Lung (tissue), 12 donors: ENCODE results near the gene ARID5B. TPM values are rescaled to one million over a fixed set of nuclear protein-coding genes. Genes with fewer than 3 reads are reported as not detected.

Experiments used
- ATAC-seq: fragments of 200-7000 bp; cut with Tn5 transposase; one replicate; pipeline ENCODE4 v1.9.1; 2020; ENCODE audit warnings: moderate number of reproducible peaks; ENCODE audit not compliant: insufficient read depth, low FRiP score
- DNase-seq, 3 donors: peaks; one replicate each; pipeline ENCODE4 v3.0.0-alpha.2; 2013 to 2017
- H3K27ac ChIP-seq, 2 donors: one replicate each; pipeline ENCODE4 v1.5.1; 2013; ENCODE audit warnings: mild to moderate bottlenecking in 2 of 2, moderate library complexity in 2 of 2, control low read depth in 1 of 2, inconsistent platforms in 1 of 2, low read depth in 1 of 2, low read length in 1 of 2
- H3K27me3 ChIP-seq, 3 donors: one replicate each; pipeline ENCODE4 v1.5.1; 2013; ENCODE audit warnings: low read length in 2 of 3; ENCODE audit not compliant: control insufficient read depth in 3 of 3, insufficient read depth in 3 of 3
- H3K36me3 ChIP-seq, 4 donors: one replicate each; pipeline ENCODE4 v1.5.1; 2013; ENCODE audit warnings: low read length in 4 of 4, mild to moderate bottlenecking in 1 of 4, moderate library complexity in 1 of 4; ENCODE audit not compliant: control insufficient read depth in 4 of 4, insufficient read depth in 4 of 4
- H3K4me1 ChIP-seq, 5 donors: one replicate each; pipeline ENCODE4 v1.5.1; 2013; ENCODE audit warnings: low read length in 5 of 5, mild to moderate bottlenecking in 2 of 5, moderate library complexity in 1 of 5; ENCODE audit not compliant: control insufficient read depth in 5 of 5, insufficient read depth in 5 of 5
- H3K4me3 ChIP-seq: one replicate; pipeline ENCODE4 v1.5.1; 2013; ENCODE audit warnings: mild to moderate bottlenecking, control low read depth, moderate library complexity
- H3K9ac ChIP-seq, 2 donors: one replicate each; pipeline ENCODE4 v1.5.1; 2013; ENCODE audit warnings: low read length in 2 of 2, control low read depth in 1 of 2; ENCODE audit not compliant: insufficient read depth in 1 of 2
- H3K9me3 ChIP-seq, 4 donors: one replicate each; pipeline ENCODE4 v1.5.1; 2013; ENCODE audit warnings: low read length in 3 of 4, mild to moderate bottlenecking in 1 of 4, moderate library complexity in 1 of 4; ENCODE audit not compliant: control insufficient read depth in 4 of 4, insufficient read depth in 3 of 4
- CTCF ChIP-seq: IDR thresholded peaks from 2 replicates; pipeline ENCODE4 v1.5.1; 2012; ENCODE audit warnings: mild to moderate bottlenecking; ENCODE audit errors: control extremely low read depth, extremely low read depth
- WGBS, 2 donors: extraction: QIAGEN DNeasy Blood & Tissue Kit; methylation state at CpG; one replicate each; pipeline ENCODE4 v1.1.7; 2013; 5-methylcytosine and 5-hydroxymethylcytosine counted together
- polyA plus RNA-seq, 2 donors: library from polyadenylated mRNA; stranded (reverse); fragments of 200-250 nt; gene quantifications; one replicate each; pipeline ENCODE4 v1.2.1, GENCODE V29; 2013
- total RNA-seq, 2 donors: library from RNA; depleted of rRNA in 1 of 2; stranded (reverse); fragments of >200 nt in 1 of 2; gene quantifications; one replicate each; pipeline ENCODE4 v1.2.1, GENCODE V29; 2014 to 2021
- donor health status: control.
- donor health status: control.
- donor health status: Bipolar disorder and iron deficiency.
- donor health status: healthy.
- donor health status: DM: yes; HTN: yes; CAD: no.

ARID5B gene
- total and polyA plus RNA-seq, 4 donors: 7.8 to 95.3 (median 22.0) TPM

- H3K36me3 ChIP-seq: no peaks in the 10 kb centered on the region
- H3K27me3 ChIP-seq: no peaks in the 10 kb centered on the region
- WGBS, 2 donors: 95 to 97% methylated on average over 4 of the region's 4 CpGs
- no peaks in the 10 kb centered on the region for H3K9me3 ChIP-seq
- no peak overlapping the region for H3K4me3 ChIP-seq
- DNase-seq (no peak), ATAC-seq (no peak)
- H3K4me1 ChIP-seq: peaks cover 0 to 3% (median 0%) of the 10 kb centered on the region in 5 donors
- no peak overlapping the region for H3K9ac ChIP-seq
- no peak for TF ChIP-seq CTCF
- H3K27ac ChIP-seq: no peak overlapping the region
Observed at GRCh38 chr10:62115321-62115720, 213.8 kb downstream of the ARID5B start.

GRCh38 chr10:62115842-62116241 is 214.3 kb downstream of the ARID5B start:
- WGBS, 2 donors: 98 to 99% methylated on average over 5 of the region's 5 CpGs
- H3K4me3 ChIP-seq: no peak overlapping the region
- H3K9me3 ChIP-seq: no peaks in the 10 kb centered on the region
- no peaks in the 10 kb centered on the region for H3K27me3 ChIP-seq
- DNase-seq (no peak), ATAC-seq (no peak)
- TF ChIP-seq CTCF: no peak
- peaks cover 0 to 3% (median 0%) of the 10 kb centered on the region in 5 donors for H3K4me1 ChIP-seq
- no peak overlapping the region for H3K27ac ChIP-seq
- H3K36me3 ChIP-seq: no peaks in the 10 kb centered on the region
- H3K9ac ChIP-seq: no peak overlapping the region

- no peak overlapping the region for H3K4me3 ChIP-seq
- no peaks in the 10 kb centered on the region for H3K9me3 ChIP-seq
- DNase-seq: no peak
- no peak for ATAC-seq
- peaks cover 0 to 3% (median 0%) of the 10 kb centered on the region in 5 donors for H3K4me1 ChIP-seq
- 89 to 90% methylated on average over 6 of the region's 6 CpGs for WGBS, 2 donors
- no peaks in the 10 kb centered on the region for H3K27me3 ChIP-seq
- no peak overlapping the region for H3K27ac ChIP-seq
- TF ChIP-seq CTCF: no peak
- H3K9ac ChIP-seq: no peak overlapping the region
- no peaks in the 10 kb centered on the region for H3K36me3 ChIP-seq
Observed at GRCh38 chr10:62116896-62117295, 215.4 kb downstream of the ARID5B start.

- no peaks in the 10 kb centered on the region for H3K4me1 ChIP-seq
- no peak overlapping the region for H3K9ac ChIP-seq
- peaks cover 0 to 3% (median under 1%) of the 10 kb centered on the region in 4 donors for H3K9me3 ChIP-seq
- H3K27ac ChIP-seq: no peak overlapping the region
- WGBS, 2 donors: 91 to 92% methylated on average over 1 of the region's 1 CpG
- H3K27me3 ChIP-seq: no peaks in the 10 kb centered on the region
- ATAC-seq: no peak
- H3K4me3 ChIP-seq: no peak overlapping the region
- no peak for DNase-seq
- H3K36me3 ChIP-seq: no peaks in the 10 kb centered on the region
- no peak for TF ChIP-seq CTCF
Observed at GRCh38 chr10:62121187-62121530, 219.7 kb downstream of the ARID5B start.
